Breast epithelium (tissue), 4 donors: ENCODE measurements around the gene SYNE1. TPM values are rescaled to one million over a fixed set of nuclear protein-coding genes. Genes with fewer than 3 reads are reported as not detected.
A peak's percentile ranks its signal among the peaks of the same experiment; 100 is the strongest.

ENCODE experiments used
- DNase-seq, 2 donors: peaks; one replicate each; pipeline ENCODE4 v3.0.0-alpha.2; 2019; ENCODE audit warnings: low spot score in 2 of 2
- H3K27ac ChIP-seq, 2 donors: fragments of 200-600 bp; sonication (generic) in 1 of 2; one replicate each; pipeline ENCODE4 v1.5.1; 2016 to 2019; ENCODE audit warnings: mild to moderate bottlenecking in 1 of 2
- H3K27me3 ChIP-seq, 2 donors: fragments of 200-600 bp; sonication (generic) in 1 of 2; one replicate each; pipeline versions ENCODE4 v1.5.1 to v1.6.0; 2017 to 2019; ENCODE audit warnings: control low read depth in 1 of 2, mild to moderate bottlenecking in 1 of 2
- H3K36me3 ChIP-seq: fragments of 200-600 bp; one replicate; pipeline ENCODE4 v1.5.1; 2019
- H3K4me1 ChIP-seq, 2 donors: fragments of 200-600 bp; sonication (generic); one replicate each; pipeline ENCODE4 v1.5.1; 2016 to 2019; ENCODE audit warnings: control low read depth in 1 of 2
- H3K4me3 ChIP-seq, 3 donors: fragments of 200-600 bp; sonication (generic); 1 replicate in 2 of 3; 2 replicates in 1 of 3; pipeline ENCODE4 v1.5.1; 2016 to 2019; ENCODE audit warnings: mild to moderate bottlenecking in 3 of 3, moderate library complexity in 2 of 3
- H3K9me3 ChIP-seq, 2 donors: fragments of 200-600 bp; sonication (generic) in 1 of 2; one replicate each; pipeline ENCODE4 v1.5.1; 2016 to 2019; ENCODE audit warnings: control low read depth in 1 of 2
- CTCF ChIP-seq, 3 donors: fragments of 450-650 bp; IDR thresholded peaks; one replicate each; pipeline ENCODE4 v1.5.1; 2016 to 2017; ENCODE audit warnings: antibody characterized with exemption in 3 of 3, mild to moderate bottlenecking in 3 of 3, moderate library complexity in 3 of 3
- POLR2A ChIP-seq: fragments of 450-650 bp; IDR thresholded peaks from one replicate; pipeline ENCODE4 v1.6.1; 2016; ENCODE audit warnings: antibody characterized with exemption, mild to moderate bottlenecking, moderate library complexity
- POLR2AphosphoS5 ChIP-seq, 3 donors: sonication (generic); formaldehyde crosslinking; IDR thresholded peaks; one replicate each; pipeline ENCODE4 v1.6.1; 2017; ENCODE audit warnings: antibody characterized with exemption in 3 of 3
- intact Hi-C: fragments of 100-400 bp; cut with DNase I; formaldehyde crosslinking; loops from one replicate; pipeline ENCODE4 v1.15.1; 2023; ENCODE audit warnings: low total_unique reads
- total RNA-seq, 3 donors: library from RNA; depleted of rRNA; stranded (reverse); fragments of >200 nt; gene quantifications; one replicate each; pipeline ENCODE4 v1.1.0, GENCODE V29; 2016

SYNE1 gene
- total RNA-seq, 3 donors from 2014 or later, result 80.9 to 106 (median 95.7) TPM

GRCh38 chr6:152170702-152171667 lies 466.2 kb downstream of the SYNE1 start:
- DNase-seq, result no peak
- no peak overlapping the region for H3K4me3 ChIP-seq
- no peaks in the 10 kb centered on the region for H3K36me3 ChIP-seq
- intact Hi-C loops, result no loop called here
- TF ChIP-seq POLR2AphosphoS5 (IDR thresholded peaks at IDR 0.05), result no peak
- TF ChIP-seq CTCF (IDR thresholded peaks at IDR 0.05), result no peak
- TF ChIP-seq POLR2A, result no peak
- H3K4me1 ChIP-seq, result no peaks in the 10 kb centered on the region
- H3K27ac ChIP-seq, result peak overlapping the region in 1 of 2 donors; percentile 19
- H3K27me3 ChIP-seq, result no peaks in the 10 kb centered on the region
- H3K9me3 ChIP-seq, result no peaks in the 10 kb centered on the region

- Histone ChIP-seq H3K4me3 (no peak overlapping the region), H3K27me3 (no peaks in the 10 kb centered on the region), H3K27ac (no peak overlapping the region), H3K4me1 (no peaks in the 10 kb centered on the region), H3K9me3 (no peaks in the 10 kb centered on the region), H3K36me3 (no peaks in the 10 kb centered on the region)
- no peak for TF ChIP-seq CTCF (IDR thresholded peaks at IDR 0.05)
- no peak for TF ChIP-seq POLR2AphosphoS5 (IDR thresholded peaks at IDR 0.05)
- TF ChIP-seq POLR2A, result no peak
- intact Hi-C loops, result no loop called here
- no peak for DNase-seq
Measured at GRCh38 chr6:152170313-152170701, 466.9 kb downstream of the SYNE1 start.

- H3K27me3 ChIP-seq, result no peaks in the 10 kb centered on the region
- TF ChIP-seq POLR2A (no peak), CTCF (IDR thresholded peaks at IDR 0.05) (no peak), POLR2AphosphoS5 (IDR thresholded peaks at IDR 0.05) (no peak)
- no peak overlapping the region for H3K27ac ChIP-seq
- H3K4me3 ChIP-seq, result no peak overlapping the region
- no peaks in the 10 kb centered on the region for H3K4me1 ChIP-seq
- DNase-seq, result no peak
- H3K9me3 ChIP-seq, result no peaks in the 10 kb centered on the region
- intact Hi-C loops, result no loop called here
- H3K36me3 ChIP-seq, result no peaks in the 10 kb centered on the region
Measured at GRCh38 chr6:152167641-152168603, 469.2 kb downstream of the SYNE1 start.

- Histone ChIP-seq H3K27me3 (no peaks in the 10 kb centered on the region), H3K4me3 (no peak overlapping the region), H3K9me3 (no peaks in the 10 kb centered on the region), H3K27ac (no peak overlapping the region), H3K36me3 (no peaks in the 10 kb centered on the region), H3K4me1 (no peaks in the 10 kb centered on the region)
- no peak for TF ChIP-seq POLR2AphosphoS5 (IDR thresholded peaks at IDR 0.05)
- no peak for TF ChIP-seq POLR2A
- no peak for TF ChIP-seq CTCF (IDR thresholded peaks at IDR 0.05)
- no peak for DNase-seq
- intact Hi-C loops, result no loop called here
Measured at GRCh38 chr6:152166897-152167296, 470.3 kb downstream of the SYNE1 start.
